ENCODE measurements around the gene CGNL1. TPM values are rescaled to one million over a fixed set of nuclear protein-coding genes. Genes with fewer than 3 reads are reported as not detected.

The CGNL1 gene
- polyA plus RNA-seq, 2 of the 4 experiments (the other 2 are of a cell fraction) = 1.4 to 1.8 TPM

DNA sequence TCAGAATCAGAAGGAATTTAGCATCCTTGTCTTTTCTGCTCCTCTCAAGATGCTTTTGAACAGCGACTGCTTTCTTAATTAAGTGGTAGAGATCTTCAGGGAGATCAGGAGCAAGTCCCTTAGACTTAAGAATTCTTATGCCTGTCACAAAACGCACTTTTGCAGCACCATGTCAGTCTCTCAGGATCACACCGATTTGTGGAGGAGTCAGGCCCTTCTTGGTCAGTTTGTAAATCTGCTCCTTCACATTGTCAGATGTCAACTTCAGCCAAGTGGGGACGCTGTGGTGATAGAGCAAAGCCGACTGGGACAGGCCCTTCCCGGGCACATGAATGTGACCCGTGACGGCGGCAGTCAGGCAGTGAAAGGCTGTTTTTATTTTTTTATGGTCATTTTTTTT is 179.7 kb downstream of the CGNL1 start:
- no peak overlapping the region for H3K4me2 ChIP-seq
- ChIA-PET CTCF (interaction anchor here (1.2 to 13.4 kb wide), 2 partner anchors 11 to 176 kb away, joined by 3 to 270 read pairs; no protein-coding TSS in a partner anchor), POLR2A (no interaction called here)
- no peak overlapping the region for H3K27ac ChIP-seq
- DNase-seq (ENCODE audit: low read depth in 1 of 2, low spot score in 1 of 2) = no peak
- H3K4me3 ChIP-seq = no peak overlapping the region
- no peak for FAIRE-seq
- 88% methylated on average over 9 of the region's 9 CpGs for whole genome bisulfite sequencing (ENCODE audit: missing lambda C conversion rate)
- peaks cover 24% of the 10 kb centered on the region for H3K4me1 ChIP-seq
- no peaks in the 10 kb centered on the region for H3K9me3 ChIP-seq
- no peak for ATAC-seq
- TF ChIP-seq, protein P1, sequence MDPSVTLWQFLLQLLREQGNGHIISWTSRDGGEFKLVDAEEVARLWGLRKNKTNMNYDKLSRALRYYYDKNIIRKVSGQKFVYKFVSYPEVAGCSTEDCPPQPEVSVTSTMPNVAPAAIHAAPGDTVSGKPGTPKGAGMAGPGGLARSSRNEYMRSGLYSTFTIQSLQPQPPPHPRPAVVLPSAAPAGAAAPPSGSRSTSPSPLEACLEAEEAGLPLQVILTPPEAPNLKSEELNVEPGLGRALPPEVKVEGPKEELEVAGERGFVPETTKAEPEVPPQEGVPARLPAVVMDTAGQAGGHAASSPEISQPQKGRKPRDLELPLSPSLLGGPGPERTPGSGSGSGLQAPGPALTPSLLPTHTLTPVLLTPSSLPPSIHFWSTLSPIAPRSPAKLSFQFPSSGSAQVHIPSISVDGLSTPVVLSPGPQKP (IDR thresholded peaks at IDR 0.05; ENCODE audit: low read depth, low read length) = no peak
- no peak for TF ChIP-seq CHD2 (IDR thresholded peaks at IDR 0.05; ENCODE audit: low read length, partially characterized antibody)
- no peak for TF ChIP-seq POLR2AphosphoS2 (conservative IDR thresholded peaks at IDR 0.05; ENCODE audit: low read length)
- TF ChIP-seq NPAS2 (CRISPR knock-in tag; IDR thresholded peaks at IDR 0.05; ENCODE audit: borderline replicate concordance) = no peak
- TF ChIP-seq, protein P2, sequence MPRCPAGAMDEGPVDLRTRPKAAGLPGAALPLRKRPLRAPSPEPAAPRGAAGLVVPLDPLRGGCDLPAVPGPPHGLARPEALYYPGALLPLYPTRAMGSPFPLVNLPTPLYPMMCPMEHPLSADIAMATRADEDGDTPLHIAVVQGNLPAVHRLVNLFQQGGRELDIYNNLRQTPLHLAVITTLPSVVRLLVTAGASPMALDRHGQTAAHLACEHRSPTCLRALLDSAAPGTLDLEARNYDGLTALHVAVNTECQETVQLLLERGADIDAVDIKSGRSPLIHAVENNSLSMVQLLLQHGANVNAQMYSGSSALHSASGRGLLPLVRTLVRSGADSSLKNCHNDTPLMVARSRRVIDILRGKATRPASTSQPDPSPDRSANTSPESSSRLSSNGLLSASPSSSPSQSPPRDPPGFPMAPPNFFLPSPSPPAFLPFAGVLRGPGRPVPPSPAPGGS (IDR thresholded peaks at IDR 0.05) = no peak

DNA sequence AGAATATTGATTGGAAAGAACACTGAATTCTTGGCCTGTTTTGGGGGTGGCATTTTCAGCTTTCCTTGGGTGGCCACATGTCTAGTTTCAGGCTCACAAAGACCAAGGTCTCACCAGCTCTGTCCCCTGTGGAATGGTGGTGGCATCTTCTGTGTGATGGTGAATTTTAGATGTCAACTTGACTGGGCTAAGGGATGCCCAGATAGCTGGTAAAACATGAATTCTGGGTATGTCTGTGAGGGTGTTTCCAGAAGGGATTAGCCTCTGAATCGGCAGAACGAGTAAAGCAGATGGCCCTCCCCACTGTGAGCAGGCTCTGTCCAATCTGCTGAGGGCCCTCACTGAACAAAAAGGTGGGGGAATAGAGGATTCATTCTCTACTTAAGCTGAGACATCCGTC is 181.0 kb downstream of the CGNL1 start:
- H3K4me1 ChIP-seq = peaks cover 18% of the 10 kb centered on the region
- WGBS (ENCODE audit: missing lambda C conversion rate) = 74% methylated on average over 3 of the region's 3 CpGs
- TF ChIP-seq, protein P3, sequence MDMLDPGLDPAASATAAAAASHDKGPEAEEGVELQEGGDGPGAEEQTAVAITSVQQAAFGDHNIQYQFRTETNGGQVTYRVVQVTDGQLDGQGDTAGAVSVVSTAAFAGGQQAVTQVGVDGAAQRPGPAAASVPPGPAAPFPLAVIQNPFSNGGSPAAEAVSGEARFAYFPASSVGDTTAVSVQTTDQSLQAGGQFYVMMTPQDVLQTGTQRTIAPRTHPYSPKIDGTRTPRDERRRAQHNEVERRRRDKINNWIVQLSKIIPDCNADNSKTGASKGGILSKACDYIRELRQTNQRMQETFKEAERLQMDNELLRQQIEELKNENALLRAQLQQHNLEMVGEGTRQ (IDR thresholded peaks at IDR 0.05) = no peak
- TF ChIP-seq TP53 (CRISPR knock-in tag; IDR thresholded peaks at IDR 0.05) = no peak
- TF ChIP-seq NFE2L2 (conservative IDR thresholded peaks at IDR 0.05; ENCODE audit: low read length) = no peak
- H3K9me3 ChIP-seq = no peaks in the 10 kb centered on the region
- DNase-seq (ENCODE audit: low read depth in 1 of 2, low spot score in 1 of 2) (no peak), ATAC-seq (no peak), FAIRE-seq (no peak)
- no peak overlapping the region for H3K27ac ChIP-seq
- H3K4me3 ChIP-seq = no peak overlapping the region
- no peak overlapping the region for H3K4me2 ChIP-seq
- CTCF ChIA-PET = interaction anchor here (0.8 to 13.4 kb wide), 10 partner anchors 12 to 625 kb away, joined by 3 to 286 read pairs (median 4); no protein-coding TSS in a partner anchor
- POLR2A ChIA-PET = no interaction called here

DNA sequence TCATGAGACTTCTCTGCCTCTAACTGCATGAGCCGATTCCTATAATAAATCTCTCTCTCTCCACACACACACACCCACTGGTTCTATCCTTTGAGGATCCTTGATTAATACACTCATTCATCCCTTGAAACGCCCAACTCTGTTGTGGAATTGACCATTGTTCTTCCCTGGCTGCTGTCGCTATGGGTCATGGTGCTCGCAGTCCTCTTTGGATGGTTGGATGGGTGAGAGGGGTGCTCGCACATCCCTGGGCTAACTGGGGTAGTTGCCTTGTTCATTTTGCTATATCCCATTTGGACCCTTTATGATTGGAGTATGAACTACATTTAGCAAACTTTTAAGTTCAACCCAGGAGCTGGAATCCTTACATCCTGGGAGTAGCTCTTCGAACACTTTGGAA is 181.5 kb downstream of the CGNL1 start:
- FAIRE-seq = no peak
- WGBS (ENCODE audit: missing lambda C conversion rate) = 81% methylated on average over 6 of the region's 6 CpGs
- ChIA-PET CTCF (interaction anchor here (1.0 to 13.4 kb wide), 11 partner anchors 13 to 625 kb away, joined by 3 to 286 read pairs (median 4); no protein-coding TSS in a partner anchor), POLR2A (no interaction called here)
- H3K4me1 ChIP-seq = peaks cover 13% of the 10 kb centered on the region
- H3K9me3 ChIP-seq = no peaks in the 10 kb centered on the region
- no peak overlapping the region for H3K4me3 ChIP-seq
- TF ChIP-seq, protein P4, sequence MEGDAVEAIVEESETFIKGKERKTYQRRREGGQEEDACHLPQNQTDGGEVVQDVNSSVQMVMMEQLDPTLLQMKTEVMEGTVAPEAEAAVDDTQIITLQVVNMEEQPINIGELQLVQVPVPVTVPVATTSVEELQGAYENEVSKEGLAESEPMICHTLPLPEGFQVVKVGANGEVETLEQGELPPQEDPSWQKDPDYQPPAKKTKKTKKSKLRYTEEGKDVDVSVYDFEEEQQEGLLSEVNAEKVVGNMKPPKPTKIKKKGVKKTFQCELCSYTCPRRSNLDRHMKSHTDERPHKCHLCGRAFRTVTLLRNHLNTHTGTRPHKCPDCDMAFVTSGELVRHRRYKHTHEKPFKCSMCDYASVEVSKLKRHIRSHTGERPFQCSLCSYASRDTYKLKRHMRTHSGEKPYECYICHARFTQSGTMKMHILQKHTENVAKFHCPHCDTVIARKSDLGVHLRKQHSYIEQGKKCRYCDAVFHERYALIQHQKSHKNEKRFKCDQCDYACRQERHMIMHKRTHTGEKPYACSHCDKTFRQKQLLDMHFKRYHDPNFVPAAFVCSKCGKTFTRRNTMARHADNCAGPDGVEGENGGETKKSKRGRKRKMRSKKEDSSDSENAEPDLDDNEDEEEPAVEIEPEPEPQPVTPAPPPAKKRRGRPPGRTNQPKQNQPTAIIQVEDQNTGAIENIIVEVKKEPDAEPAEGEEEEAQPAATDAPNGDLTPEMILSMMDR (IDR thresholded peaks at IDR 0.05) = no peak
- TF ChIP-seq HOXA7 (CRISPR knock-in tag; IDR thresholded peaks at IDR 0.05) (no peak), EP300 (IDR thresholded peaks at IDR 0.05) (no peak), NPAS2 (CRISPR knock-in tag; IDR thresholded peaks at IDR 0.05; ENCODE audit: borderline replicate concordance) (no peak), EHMT2 (IDR thresholded peaks at IDR 0.05; ENCODE audit: low read depth) (no peak), RNF2 (IDR thresholded peaks at IDR 0.05; ENCODE audit: borderline replicate concordance, low read depth) (no peak), SMC3 (IDR thresholded peaks at IDR 0.05) (no peak), ESRRA (IDR thresholded peaks at IDR 0.05; ENCODE audit: borderline replicate concordance, low read length) (no peak), FOSL2 (IDR thresholded peaks at IDR 0.05) (no peak), FOSL2 (CRISPR knock-in tag; IDR thresholded peaks at IDR 0.05) (no peak), MAZ (IDR thresholded peaks at IDR 0.05; ENCODE audit: borderline replicate concordance, low read depth, low read length) (no peak), MAFK (IDR thresholded peaks at IDR 0.05; ENCODE audit: partially characterized antibody) (no peak), TP53 (CRISPR knock-in tag; IDR thresholded peaks at IDR 0.05) (no peak), ZFP36 (IDR thresholded peaks at IDR 0.05; ENCODE audit: borderline replicate concordance, partially characterized antibody) (no peak), JUNB (IDR thresholded peaks at IDR 0.05) (no peak)
- TF ChIP-seq, protein P2 (IDR thresholded peaks at IDR 0.05) = no peak
- TF ChIP-seq, protein P5, sequence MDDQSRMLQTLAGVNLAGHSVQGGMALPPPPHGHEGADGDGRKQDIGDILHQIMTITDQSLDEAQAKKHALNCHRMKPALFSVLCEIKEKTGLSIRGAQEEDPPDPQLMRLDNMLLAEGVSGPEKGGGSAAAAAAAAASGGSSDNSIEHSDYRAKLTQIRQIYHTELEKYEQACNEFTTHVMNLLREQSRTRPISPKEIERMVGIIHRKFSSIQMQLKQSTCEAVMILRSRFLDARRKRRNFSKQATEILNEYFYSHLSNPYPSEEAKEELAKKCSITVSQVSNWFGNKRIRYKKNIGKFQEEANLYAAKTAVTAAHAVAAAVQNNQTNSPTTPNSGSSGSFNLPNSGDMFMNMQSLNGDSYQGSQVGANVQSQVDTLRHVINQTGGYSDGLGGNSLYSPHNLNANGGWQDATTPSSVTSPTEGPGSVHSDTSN (IDR thresholded peaks at IDR 0.05) = no peak
- TF ChIP-seq, protein P6, sequence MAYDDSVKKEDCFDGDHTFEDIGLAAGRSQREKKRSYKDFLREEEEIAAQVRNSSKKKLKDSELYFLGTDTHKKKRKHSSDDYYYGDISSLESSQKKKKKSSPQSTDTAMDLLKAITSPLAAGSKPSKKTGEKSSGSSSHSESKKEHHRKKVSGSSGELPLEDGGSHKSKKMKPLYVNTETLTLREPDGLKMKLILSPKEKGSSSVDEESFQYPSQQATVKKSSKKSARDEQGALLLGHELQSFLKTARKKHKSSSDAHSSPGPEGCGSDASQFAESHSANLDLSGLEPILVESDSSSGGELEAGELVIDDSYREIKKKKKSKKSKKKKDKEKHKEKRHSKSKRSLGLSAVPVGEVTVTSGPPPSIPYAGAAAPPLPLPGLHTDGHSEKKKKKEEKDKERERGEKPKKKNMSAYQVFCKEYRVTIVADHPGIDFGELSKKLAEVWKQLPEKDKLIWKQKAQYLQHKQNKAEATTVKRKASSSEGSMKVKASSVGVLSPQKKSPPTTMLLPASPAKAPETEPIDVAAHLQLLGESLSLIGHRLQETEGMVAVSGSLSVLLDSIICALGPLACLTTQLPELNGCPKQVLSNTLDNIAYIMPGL (CRISPR knock-in tag; IDR thresholded peaks at IDR 0.05; ENCODE audit: borderline replicate concordance) = no peak
- ATAC-seq = no peak
- DNase-seq (ENCODE audit: low read depth in 1 of 2, low spot score in 1 of 2) = no peak
- no peak overlapping the region for H3K4me2 ChIP-seq
- H3K27ac ChIP-seq = no peak overlapping the region
